Superior temporal gyrus (tissue), 1 donor: Measurements from ENCODE around the gene MYOM3.

Experiments used
- DNase-seq: peaks from one replicate; pipeline ENCODE4 v3.0.0-alpha.2; 2016; ENCODE audit errors: extremely low spot score

MYOM3 gene

DNA sequence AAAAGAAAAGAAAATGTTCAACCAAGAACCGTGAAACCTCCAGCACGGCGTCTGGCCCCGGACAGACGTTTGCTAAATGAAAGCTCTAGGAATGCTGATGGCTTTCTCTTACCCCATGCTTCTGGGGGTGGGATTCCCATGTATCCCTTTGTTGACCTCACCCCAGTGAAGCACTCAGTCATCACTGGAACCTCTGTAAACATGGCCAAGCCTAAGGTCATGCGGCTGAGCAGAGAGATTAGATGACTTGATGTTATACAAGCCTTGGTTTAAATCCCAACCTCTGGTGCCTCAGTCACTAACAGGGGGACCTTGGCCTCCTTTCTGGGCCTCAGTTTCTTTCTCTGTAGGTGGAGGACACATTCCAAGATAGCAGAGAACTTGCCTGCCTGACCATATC lies 2.8 kb upstream of the MYOM3 start:
- DNase-seq: no peak

GRCh38 chr1:24113641-24114033 lies 1.7 kb upstream of the MYOM3 start:
- no peak for DNase-seq

DNA sequence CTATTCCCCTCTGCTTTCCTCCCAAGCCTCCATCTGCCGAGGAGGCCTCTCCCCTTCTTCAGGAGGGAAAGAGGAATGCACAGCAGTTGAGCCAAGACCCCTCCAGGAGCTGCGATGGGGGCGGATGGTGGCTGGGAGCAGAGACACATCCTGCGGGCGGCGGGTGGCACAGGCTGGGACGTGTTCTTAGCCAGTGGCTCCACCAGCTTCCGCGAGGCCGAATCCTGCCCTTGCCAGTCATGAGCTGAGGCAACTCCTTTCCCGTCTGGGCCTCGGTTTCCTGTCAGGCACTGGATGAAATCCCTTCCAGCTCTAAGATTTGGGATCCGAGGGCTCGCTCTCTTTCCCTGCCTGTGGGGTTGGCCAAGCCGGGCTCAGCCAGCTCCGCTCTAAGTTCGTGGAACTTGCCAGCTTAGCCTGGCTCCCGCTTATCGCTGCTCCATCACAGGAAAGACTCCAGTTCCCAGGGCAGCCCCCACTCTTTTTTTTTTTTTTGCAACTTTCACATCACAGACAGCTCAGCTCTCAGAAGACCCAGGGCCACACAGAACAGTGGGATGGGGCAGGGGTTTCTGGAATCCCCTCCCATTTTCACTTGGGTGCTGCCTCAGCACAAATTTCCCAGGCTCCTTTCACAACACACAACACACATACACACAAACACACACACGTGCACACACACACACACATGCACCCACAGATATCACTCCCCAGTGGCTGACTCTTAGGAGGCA lies 506 bp downstream of the MYOM3 start:
- no peak for DNase-seq

- no peak for DNase-seq
These were observed 1.2 kb downstream of the MYOM3 start for GRCh38 chr1:24110642-24111261.

DNA sequence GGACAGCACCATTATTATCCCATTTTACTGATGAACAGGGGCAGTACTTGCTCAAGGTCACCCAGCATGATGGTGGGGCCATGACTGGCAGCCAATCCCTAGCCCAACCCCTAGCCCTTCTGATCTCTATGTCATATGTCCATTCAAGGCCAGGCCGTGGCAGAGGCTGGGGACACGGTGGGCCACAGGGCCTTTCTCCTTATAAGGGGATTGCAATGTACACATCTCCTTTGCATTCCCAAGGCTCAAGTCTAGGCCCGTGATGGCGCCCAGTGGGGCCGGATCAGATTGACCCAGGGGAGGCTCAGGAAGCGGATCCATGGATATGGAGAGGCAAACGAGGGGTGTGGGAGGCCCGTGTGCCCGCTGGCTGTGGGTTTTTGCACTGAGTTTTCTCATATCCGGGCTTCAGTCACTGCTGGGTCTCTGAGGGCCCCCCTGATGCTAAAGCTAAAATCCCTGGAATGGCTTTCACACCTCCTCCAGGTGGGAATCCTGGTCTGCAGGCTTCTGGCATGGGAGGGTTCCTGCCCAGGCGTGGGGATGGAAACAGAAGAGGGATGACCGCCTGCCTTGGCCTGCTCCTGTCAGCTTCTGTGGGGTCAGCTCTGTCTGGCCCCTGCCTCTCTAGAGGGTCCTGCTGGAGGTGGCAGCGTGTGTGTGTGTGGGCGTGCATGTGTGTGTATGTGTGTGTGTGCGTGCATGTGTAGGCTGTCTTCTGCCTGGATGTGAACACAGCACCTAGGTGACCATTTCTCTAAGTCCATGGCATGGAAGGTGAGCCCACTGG lies 2.1 kb downstream of the MYOM3 start:
- DNase-seq: no peak

- no peak for DNase-seq
These were observed 2.8 kb downstream of the MYOM3 start for GRCh38 chr1:24109166-24109483.

DNA sequence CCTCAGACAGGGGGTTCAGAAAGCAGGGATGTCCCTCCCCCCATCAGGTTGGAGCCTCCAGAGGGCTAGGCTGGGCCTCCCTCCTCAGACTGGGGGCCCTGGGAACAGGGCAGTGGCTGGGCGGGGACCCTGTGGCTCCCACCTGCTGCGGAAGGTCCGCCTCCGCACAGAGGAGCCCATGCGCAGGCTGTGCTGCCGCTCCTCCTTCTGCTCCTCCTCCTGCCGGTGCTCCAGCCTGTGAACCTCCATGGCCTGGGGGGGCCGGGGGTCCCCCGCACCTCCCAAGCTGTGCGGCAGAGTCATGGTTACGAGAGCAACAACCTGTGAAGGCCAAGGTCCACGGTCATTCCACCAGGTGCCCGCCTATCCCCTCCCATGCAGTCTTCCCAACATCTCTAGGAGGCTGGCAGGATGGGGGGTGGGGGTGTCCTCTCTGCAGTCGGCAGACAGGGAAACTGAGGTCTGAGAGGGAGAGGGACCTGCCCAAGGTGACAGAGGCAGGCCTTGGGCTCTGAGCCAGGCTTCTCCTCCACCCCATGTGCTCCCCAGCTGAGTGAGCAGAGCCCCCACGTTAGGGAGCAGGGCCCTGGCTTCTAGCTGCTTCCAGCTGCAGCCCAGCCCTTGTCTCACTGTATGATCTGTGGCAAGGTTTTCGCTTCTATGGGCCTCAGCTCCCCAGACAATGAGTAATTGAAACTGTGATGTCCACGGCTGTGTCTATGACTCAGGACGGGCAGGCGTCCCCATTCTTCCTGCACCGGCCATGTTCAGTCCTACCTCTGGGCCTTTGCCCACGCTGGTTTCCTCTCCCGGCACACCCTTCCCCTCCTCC lies 3.4 kb downstream of the MYOM3 start:
- no peak for DNase-seq

- DNase-seq: no peak
These were observed 4.3 kb downstream of the MYOM3 start for GRCh38 chr1:24107462-24108138.

DNA sequence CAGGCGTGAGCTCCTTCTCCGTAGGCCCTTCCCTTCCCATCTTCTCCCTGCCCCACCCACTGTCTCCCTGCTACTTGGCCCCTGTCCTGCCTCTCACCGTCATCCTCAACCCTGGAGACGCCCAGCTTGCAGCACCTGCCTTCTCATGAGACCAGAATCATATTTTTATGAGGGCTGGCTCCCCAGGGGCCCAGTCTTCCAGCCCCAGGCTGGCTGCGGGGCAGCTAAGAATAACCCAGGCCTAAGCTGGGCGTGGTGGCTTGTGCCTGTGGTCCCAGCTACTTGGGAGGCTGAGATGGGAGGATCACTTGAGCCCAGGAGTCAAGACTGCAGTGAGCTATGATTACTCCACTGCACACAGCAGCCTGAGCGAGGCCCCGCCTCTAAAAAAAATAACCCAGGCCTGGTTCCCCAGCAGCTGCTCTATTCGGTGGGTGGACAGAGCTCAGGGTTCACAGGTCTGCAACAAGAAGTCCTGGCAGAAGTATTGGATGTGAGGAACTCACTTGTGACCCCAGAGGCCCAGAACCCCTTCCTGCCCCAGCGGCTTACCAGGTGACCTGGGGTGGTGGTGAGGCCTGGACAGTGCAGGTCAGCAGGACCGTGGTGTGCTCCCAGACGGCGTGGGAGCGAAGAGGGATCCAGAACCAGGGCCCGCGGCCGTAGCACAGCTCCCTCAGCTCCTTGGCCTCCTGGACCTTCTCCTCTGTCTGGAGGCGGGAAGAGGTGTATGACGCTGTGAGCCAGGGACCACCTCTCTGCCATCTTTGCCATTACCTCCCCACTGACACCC lies 6.4 kb downstream of the MYOM3 start:
- no peak for DNase-seq

GRCh38 chr1:24104854-24105253 lies 7.1 kb downstream of the MYOM3 start:
- no peak for DNase-seq

- no peak for DNase-seq
These were observed 8.1 kb downstream of the MYOM3 start for GRCh38 chr1:24103879-24104278.

DNA sequence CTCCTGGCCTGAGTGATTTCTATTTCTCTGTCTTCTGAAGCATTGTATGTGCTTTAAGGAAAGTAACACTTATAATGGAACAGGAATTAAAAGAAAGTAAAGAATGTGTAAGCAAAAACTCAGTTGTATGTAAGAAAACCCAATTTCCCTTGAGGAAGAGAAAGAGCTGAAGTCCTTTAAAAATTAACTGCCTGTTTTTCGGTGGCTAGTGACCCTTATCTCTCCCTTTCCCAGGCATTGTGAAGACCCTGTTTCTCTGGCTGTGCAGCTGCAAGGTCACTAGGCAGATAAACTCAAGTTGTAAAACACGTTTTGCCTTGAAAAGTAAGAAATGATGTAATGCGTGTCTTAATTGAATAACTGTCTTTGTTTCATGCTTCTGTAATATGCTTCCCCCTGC lies 8.5 kb downstream of the MYOM3 start:
- no peak for DNase-seq

DNA sequence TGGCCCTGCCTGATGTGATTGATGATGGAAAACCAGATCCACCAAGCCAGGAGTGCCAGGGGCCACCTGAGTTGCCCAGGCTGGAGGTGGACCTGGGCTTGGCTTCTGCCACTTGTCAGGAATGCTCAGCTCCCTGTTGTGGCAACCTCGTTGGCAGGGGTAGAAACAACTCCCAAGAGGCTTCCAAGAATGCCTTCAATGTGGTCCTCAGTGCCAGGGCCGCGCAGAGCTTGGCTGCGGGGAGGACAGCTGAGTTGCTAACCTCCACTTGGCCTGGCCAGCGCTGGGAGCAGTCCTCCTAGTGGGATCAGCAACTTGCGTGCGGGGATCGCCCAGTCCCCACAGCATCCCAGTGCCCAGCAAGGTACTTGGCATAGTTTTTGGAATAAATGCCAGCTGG lies 9.0 kb downstream of the MYOM3 start:
- no peak for DNase-seq

DNA sequence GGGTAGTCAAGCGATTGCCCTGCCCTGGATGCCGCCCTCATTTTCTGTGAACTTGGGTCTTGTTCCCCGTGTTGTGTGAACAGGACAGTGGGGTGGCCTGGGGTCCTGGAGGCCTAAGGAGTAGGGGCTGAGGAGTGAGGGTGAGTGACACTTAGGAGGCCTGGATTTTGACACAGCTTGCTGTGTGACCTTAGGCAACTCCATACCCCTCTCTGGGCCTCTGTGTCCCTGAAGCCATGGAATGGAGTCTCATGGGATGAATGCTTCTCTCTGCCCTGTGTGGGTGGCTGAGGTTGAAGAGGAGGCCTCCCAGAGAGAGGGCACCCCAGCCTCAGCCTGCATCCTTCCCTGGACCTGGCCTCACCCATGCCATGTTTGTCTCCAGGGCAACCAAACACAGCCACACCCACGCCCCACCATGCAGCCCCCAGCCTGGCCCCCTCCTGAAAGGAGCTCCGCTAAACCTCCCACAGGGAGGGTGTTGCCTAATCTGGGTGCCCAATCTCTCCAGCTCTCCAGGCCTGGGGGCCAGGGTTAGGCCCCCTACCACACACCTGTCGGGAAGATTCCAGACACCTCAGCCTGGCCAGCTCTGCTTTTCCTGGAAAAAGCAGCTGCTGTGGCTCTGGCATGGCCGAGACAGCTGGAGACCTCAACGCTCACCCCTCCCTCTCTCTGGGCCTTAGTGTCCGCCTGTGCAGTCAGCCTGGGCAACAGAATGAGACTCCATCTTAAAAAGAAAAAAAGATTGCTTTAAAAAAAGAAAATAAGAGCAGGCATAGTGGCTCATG lies 9.9 kb downstream of the MYOM3 start:
- no peak for DNase-seq

- no peak for DNase-seq
These were observed 10.8 kb downstream of the MYOM3 start for GRCh38 chr1:24100945-24101737.

- DNase-seq: no peak
These were observed 12.8 kb downstream of the MYOM3 start for GRCh38 chr1:24098943-24099638.

DNA sequence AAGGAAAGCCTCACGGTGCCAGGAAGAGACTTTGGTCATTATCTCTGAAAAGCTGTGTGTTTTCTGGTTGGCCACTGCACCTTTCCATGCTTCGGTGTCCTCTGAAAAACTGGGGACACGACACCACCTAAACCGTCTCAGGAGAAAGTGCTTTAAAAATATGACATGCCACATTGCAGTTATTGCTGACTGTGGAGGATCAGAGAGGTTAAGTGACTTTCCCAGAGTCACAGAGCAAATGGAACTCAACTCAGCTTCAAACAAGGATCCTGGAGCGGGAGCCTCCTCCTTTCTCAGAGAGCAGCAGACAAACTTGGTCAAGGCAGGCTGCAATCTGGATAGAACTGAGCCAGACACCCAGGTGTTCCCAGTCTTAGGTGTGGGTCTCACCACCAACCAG lies 13.8 kb downstream of the MYOM3 start:
- no peak for DNase-seq

DNA sequence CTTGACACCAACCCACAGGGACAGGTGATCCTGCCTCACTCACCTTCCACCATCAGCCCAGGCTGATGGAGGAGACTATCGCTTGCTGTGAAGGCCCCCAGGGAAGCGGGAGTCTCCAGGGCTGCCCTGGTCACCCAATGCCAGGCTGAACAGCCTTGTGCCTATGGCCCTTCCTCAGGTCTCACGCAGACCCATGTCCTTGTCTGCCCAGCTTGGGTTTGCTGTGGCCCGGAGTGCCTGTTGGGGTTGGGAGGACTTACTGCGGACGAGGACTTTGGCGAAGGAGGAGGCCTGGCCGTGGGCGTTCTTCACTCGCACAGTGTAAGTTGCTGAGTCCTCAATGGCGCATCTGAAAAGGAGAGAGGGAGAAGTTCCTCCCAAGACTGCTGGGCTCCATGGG lies 14.3 kb downstream of the MYOM3 start:
- DNase-seq: no peak

DNA sequence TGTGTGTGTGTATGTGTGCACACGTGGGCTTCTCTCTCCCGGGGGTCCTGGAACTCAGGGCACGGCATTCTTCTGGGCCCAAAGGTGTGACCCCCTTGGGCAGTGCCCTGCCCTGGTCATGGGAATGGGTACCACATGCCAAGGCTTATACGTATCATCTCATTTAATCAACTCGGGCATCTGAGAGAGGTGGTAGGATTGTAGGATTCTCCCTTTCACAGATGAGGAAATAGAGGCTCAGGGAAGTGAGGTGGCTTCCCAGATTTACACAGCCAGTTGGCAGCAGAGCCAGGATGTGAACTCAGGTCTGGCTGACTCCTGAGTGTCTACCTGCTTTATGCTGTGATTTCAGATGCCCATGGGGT lies 15.2 kb downstream of the MYOM3 start:
- no peak for DNase-seq
